WTC11 (cell line): ENCODE results near the gene SLC2A6.

Experiments used
- CBFB ChIP-seq: sonication (generic); formaldehyde crosslinking; IDR thresholded peaks from 2 replicates; pipeline ENCODE4 v1.8.1; 2022; ENCODE audit warnings: mild to moderate bottlenecking, low read depth, missing genetic modification reagents
- NR2C2 ChIP-seq: sonication (generic); formaldehyde crosslinking; IDR thresholded peaks from 2 replicates; pipeline ENCODE4 v1.8.0; 2022; ENCODE audit warnings: mild to moderate bottlenecking, missing genetic modification reagents
- ZNF121 ChIP-seq: sonication (generic); formaldehyde crosslinking; IDR thresholded peaks from 2 replicates; pipeline ENCODE4 v1.8.0; 2023; ENCODE audit warnings: missing genetic modification reagents
- TF ChIP-seq, protein P1 (sequence below): fragments of 200-600 bp; IDR thresholded peaks from 2 replicates; pipeline ENCODE4 v1.8.0; 2022; ENCODE audit warnings: antibody characterized with exemption

- TF ChIP-seq NR2C2 (CRISPR knock-in tag) (no peak), CBFB (no peak), ZNF121 (CRISPR knock-in tag) (no peak)
- TF ChIP-seq, protein P1, sequence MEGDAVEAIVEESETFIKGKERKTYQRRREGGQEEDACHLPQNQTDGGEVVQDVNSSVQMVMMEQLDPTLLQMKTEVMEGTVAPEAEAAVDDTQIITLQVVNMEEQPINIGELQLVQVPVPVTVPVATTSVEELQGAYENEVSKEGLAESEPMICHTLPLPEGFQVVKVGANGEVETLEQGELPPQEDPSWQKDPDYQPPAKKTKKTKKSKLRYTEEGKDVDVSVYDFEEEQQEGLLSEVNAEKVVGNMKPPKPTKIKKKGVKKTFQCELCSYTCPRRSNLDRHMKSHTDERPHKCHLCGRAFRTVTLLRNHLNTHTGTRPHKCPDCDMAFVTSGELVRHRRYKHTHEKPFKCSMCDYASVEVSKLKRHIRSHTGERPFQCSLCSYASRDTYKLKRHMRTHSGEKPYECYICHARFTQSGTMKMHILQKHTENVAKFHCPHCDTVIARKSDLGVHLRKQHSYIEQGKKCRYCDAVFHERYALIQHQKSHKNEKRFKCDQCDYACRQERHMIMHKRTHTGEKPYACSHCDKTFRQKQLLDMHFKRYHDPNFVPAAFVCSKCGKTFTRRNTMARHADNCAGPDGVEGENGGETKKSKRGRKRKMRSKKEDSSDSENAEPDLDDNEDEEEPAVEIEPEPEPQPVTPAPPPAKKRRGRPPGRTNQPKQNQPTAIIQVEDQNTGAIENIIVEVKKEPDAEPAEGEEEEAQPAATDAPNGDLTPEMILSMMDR = no peak
Observed at GRCh38 chr9:133489253-133490190, 10.6 kb upstream of the SLC2A6 start.
